ENCODE data around the gene WDR62. TPM values are rescaled to one million over a fixed set of nuclear protein-coding genes. Genes with fewer than 3 reads are reported as not detected.

Gene WDR62
- polyA plus RNA-seq, 1 donor from 2014 or later = 0.35 TPM

DNA sequence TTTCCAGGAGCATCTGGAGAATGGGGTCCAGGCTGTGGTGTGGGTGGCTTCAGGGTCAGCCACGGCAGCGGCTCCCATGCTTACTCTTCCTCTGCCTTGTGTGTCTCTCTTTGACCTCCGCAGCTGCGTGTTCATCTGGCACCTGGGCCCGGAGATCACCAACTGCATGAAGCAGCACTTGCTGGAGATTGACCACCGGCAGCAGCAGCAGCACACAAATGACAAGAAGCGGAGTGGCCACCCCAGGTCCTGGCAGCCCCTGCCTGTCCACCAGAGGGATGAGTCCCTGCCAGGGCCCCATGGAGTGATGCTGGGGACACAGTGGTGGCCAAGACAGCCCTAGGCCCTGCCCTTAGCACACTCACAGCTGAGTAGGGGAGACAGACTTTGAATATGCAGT is 37.9 kb downstream of the WDR62 start:
- no peaks in the 10 kb centered on the region for H3K79me2 ChIP-seq (replicated peaks; ENCODE audit: insufficient read depth, low read length)
- no peaks in the 10 kb centered on the region for H4K20me1 ChIP-seq (ENCODE audit: insufficient read depth)
- no peak overlapping the region for H3K4me3 ChIP-seq (ENCODE audit: low read length)
- no peaks in the 10 kb centered on the region for H3K27me3 ChIP-seq (ENCODE audit: insufficient read depth, low read depth, low read length)
- TF ChIP-seq, protein P1, sequence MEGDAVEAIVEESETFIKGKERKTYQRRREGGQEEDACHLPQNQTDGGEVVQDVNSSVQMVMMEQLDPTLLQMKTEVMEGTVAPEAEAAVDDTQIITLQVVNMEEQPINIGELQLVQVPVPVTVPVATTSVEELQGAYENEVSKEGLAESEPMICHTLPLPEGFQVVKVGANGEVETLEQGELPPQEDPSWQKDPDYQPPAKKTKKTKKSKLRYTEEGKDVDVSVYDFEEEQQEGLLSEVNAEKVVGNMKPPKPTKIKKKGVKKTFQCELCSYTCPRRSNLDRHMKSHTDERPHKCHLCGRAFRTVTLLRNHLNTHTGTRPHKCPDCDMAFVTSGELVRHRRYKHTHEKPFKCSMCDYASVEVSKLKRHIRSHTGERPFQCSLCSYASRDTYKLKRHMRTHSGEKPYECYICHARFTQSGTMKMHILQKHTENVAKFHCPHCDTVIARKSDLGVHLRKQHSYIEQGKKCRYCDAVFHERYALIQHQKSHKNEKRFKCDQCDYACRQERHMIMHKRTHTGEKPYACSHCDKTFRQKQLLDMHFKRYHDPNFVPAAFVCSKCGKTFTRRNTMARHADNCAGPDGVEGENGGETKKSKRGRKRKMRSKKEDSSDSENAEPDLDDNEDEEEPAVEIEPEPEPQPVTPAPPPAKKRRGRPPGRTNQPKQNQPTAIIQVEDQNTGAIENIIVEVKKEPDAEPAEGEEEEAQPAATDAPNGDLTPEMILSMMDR (IDR thresholded peaks at IDR 0.05; ENCODE audit: poor library complexity, severe bottlenecking) = no peak
- TF ChIP-seq POLR2AphosphoS5 (IDR thresholded peaks at IDR 0.05) = no peak
- TF ChIP-seq, protein P2, sequence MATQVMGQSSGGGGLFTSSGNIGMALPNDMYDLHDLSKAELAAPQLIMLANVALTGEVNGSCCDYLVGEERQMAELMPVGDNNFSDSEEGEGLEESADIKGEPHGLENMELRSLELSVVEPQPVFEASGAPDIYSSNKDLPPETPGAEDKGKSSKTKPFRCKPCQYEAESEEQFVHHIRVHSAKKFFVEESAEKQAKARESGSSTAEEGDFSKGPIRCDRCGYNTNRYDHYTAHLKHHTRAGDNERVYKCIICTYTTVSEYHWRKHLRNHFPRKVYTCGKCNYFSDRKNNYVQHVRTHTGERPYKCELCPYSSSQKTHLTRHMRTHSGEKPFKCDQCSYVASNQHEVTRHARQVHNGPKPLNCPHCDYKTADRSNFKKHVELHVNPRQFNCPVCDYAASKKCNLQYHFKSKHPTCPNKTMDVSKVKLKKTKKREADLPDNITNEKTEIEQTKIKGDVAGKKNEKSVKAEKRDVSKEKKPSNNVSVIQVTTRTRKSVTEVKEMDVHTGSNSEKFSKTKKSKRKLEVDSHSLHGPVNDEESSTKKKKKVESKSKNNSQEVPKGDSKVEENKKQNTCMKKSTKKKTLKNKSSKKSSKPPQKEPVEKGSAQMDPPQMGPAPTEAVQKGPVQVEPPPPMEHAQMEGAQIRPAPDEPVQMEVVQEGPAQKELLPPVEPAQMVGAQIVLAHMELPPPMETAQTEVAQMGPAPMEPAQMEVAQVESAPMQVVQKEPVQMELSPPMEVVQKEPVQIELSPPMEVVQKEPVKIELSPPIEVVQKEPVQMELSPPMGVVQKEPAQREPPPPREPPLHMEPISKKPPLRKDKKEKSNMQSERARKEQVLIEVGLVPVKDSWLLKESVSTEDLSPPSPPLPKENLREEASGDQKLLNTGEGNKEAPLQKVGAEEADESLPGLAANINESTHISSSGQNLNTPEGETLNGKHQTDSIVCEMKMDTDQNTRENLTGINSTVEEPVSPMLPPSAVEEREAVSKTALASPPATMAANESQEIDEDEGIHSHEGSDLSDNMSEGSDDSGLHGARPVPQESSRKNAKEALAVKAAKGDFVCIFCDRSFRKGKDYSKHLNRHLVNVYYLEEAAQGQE (IDR thresholded peaks at IDR 0.05; ENCODE audit: borderline replicate concordance) = no peak
- TF ChIP-seq TAF1 (IDR thresholded peaks at IDR 0.05; ENCODE audit: low read depth) = no peak
- TF ChIP-seq SMC3 (conservative IDR thresholded peaks at IDR 0.05; ENCODE audit: poor library complexity) = no peak
- no peak for TF ChIP-seq RAD21 (conservative IDR thresholded peaks at IDR 0.05)
- TF ChIP-seq MXI1 (conservative IDR thresholded peaks at IDR 0.05; ENCODE audit: poor library complexity, severe bottlenecking) = no peak
- TF ChIP-seq EP300 (conservative IDR thresholded peaks at IDR 0.05; ENCODE audit: poor library complexity, severe bottlenecking) = no peak
- no peak for TF ChIP-seq EZH2 (IDR thresholded peaks at IDR 0.05; ENCODE audit: borderline replicate concordance, insufficient read depth, low read length, poor library complexity, severe bottlenecking)
- no peak overlapping the region for H3K27ac ChIP-seq (ENCODE audit: low read length)
- H3K36me3 ChIP-seq (ENCODE audit: insufficient read depth, low read length) = no peaks in the 10 kb centered on the region
- no peaks in the 10 kb centered on the region for H3K9me3 ChIP-seq (ENCODE audit: low read length)
- no peak overlapping the region for H2AFZ ChIP-seq (ENCODE audit: low read depth, low read length)
- no peaks in the 10 kb centered on the region for H3K9me2 ChIP-seq (ENCODE audit: insufficient read depth, low read length)
- H3F3A ChIP-seq (ENCODE audit: insufficient read depth, low read length, poor library complexity, severe bottlenecking) = no peaks in the 10 kb centered on the region
- no peak overlapping the region for H3K9ac ChIP-seq (ENCODE audit: low read length)
- H3K4me2 ChIP-seq (ENCODE audit: low read length) = no peak overlapping the region

DNA sequence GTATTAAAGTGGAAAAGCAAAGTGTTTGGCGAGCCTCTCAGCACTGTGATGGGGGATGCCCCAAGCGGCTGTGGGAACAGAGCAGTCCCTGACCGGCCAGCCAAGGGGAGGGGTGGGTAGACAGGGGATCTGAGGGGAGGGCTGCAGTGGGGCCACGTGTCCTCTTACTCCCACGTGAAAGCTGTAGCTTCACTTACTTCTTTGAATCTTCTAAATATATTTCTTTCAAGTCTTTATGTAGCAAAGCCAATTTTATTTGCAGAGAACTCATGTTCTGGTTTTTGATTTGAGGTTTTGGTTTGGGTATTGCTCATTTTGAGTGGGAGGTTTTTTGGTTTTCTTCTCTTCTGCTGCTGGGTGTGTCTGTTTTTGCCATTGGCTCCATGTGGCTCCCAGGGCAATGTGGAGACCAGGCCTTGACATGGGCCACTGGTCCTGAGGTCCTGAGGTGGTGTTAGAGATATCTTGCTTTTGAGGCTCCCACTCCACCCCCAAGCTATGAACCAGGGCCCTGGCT is 38.5 kb downstream of the WDR62 start:
- no peak overlapping the region for H3K27ac ChIP-seq (ENCODE audit: low read length)

More for the DNA sequence above, 38.5 kb downstream of the WDR62 start:
- Histone ChIP-seq H3F3A (ENCODE audit: insufficient read depth, low read length, poor library complexity, severe bottlenecking) (no peaks in the 10 kb centered on the region), H3K4me2 (ENCODE audit: low read length) (no peak overlapping the region), H2AFZ (ENCODE audit: low read depth, low read length) (no peak overlapping the region), H3K9me3 (ENCODE audit: low read length) (no peaks in the 10 kb centered on the region), H3K79me2 (replicated peaks; ENCODE audit: insufficient read depth, low read length) (no peaks in the 10 kb centered on the region), H3K4me3 (ENCODE audit: low read length) (no peak overlapping the region), H4K20me1 (ENCODE audit: insufficient read depth) (no peaks in the 10 kb centered on the region), H3K9me2 (ENCODE audit: insufficient read depth, low read length) (no peaks in the 10 kb centered on the region), H3K36me3 (ENCODE audit: insufficient read depth, low read length) (no peaks in the 10 kb centered on the region), H3K9ac (ENCODE audit: low read length) (no peak overlapping the region), H3K27me3 (ENCODE audit: insufficient read depth, low read depth, low read length) (no peaks in the 10 kb centered on the region)
- TF ChIP-seq MXI1 (conservative IDR thresholded peaks at IDR 0.05; ENCODE audit: poor library complexity, severe bottlenecking) = no peak
- no peak for TF ChIP-seq RAD21 (conservative IDR thresholded peaks at IDR 0.05)
- no peak for TF ChIP-seq POLR2AphosphoS5 (IDR thresholded peaks at IDR 0.05)
- no peak for TF ChIP-seq TAF1 (IDR thresholded peaks at IDR 0.05; ENCODE audit: low read depth)
- TF ChIP-seq, protein P1 (IDR thresholded peaks at IDR 0.05; ENCODE audit: poor library complexity, severe bottlenecking) = no peak
- TF ChIP-seq, protein P2 (IDR thresholded peaks at IDR 0.05; ENCODE audit: borderline replicate concordance) = no peak
- TF ChIP-seq EZH2 (IDR thresholded peaks at IDR 0.05; ENCODE audit: borderline replicate concordance, insufficient read depth, low read length, poor library complexity, severe bottlenecking) = no peak
- TF ChIP-seq SMC3 (conservative IDR thresholded peaks at IDR 0.05; ENCODE audit: poor library complexity) = no peak
- no peak for TF ChIP-seq EP300 (conservative IDR thresholded peaks at IDR 0.05; ENCODE audit: poor library complexity, severe bottlenecking)

Data from neural cell (in vitro differentiated cells).